Activated CD4-positive, alpha-beta T cell treated with anti-CD3 and anti-CD28 coated beads, Interleukin-2, amount 10 ng/mL, durations not matched to agents 7 days and 5 days (primary cell): ENCODE data around the gene IL18BP. TPM values are rescaled to one million over a fixed set of nuclear protein-coding genes. Genes with fewer than 3 reads are reported as not detected.

Experiments
- CTCF ChIA-PET: fragments of 350-600 bp; sonication (Branson Sonifier 250); formaldehyde crosslinking; loops from one replicate; lab custom pipeline; 2021; ENCODE audit warnings: antibody characterized with exemption; lab: Charles Lee
- POLR2A ChIA-PET: fragments of 350-600 bp; sonication (Branson Sonifier 250); formaldehyde crosslinking; loops from one replicate; lab custom pipeline; 2021; ENCODE audit warnings: antibody characterized with exemption; lab: Charles Lee
- DNase-seq: peaks from one replicate; pipeline ENCODE4 v3.0.0-alpha.2; 2020
- H3K27ac Mint-ChIP-seq: one replicate; pipeline ENCODE4 v1.8.0; 2021; ENCODE audit warnings: mild to moderate bottlenecking, moderate library complexity, mixed read lengths
- H3K27me3 Mint-ChIP-seq: one replicate; pipeline ENCODE4 v1.8.0; 2021; ENCODE audit warnings: mixed read lengths
- H3K36me3 Mint-ChIP-seq: one replicate; pipeline ENCODE4 v1.8.0; 2021; ENCODE audit warnings: low read depth, mixed read lengths
- H3K4me1 Mint-ChIP-seq: one replicate; pipeline ENCODE4 v1.8.0; 2021; ENCODE audit warnings: mixed read lengths
- H3K4me3 Mint-ChIP-seq: one replicate; pipeline ENCODE4 v1.8.0; 2021; ENCODE audit warnings: mild to moderate bottlenecking, moderate library complexity, mixed read lengths
- H3K9me3 Mint-ChIP-seq: one replicate; pipeline ENCODE4 v1.8.0; 2021; ENCODE audit warnings: mixed read lengths
- total RNA-seq, 2 experiments: library from RNA; stranded (reverse); gene quantifications; one replicate each; pipeline ENCODE4 v1.2.3, GENCODE V29; 2021

IL18BP gene
- total RNA-seq, 2 experiments from 2014 or later = 15.3 to 16.5 TPM

GRCh38 chr11:71998061-71998460, 648 bp upstream of the IL18BP start:
- ChIA-PET POLR2A (interaction anchor here (1.0 to 1.1 kb wide), 2 partner anchors 17 to 42 kb away, joined by 3 to 4 read pairs; no protein-coding TSS in a partner anchor), CTCF (interaction anchor here (1.1 to 7.5 kb wide), 3 partner anchors 10 to 27 kb away, joined by 4 to 42 read pairs (median 9); no protein-coding TSS in a partner anchor)
- DNase-seq = no peak
- Mint-ChIP-seq H3K9me3 (no peaks in the 10 kb centered on the region), H3K36me3 (peaks cover 35% of the 10 kb centered on the region), H3K27me3 (no peaks in the 10 kb centered on the region), H3K4me3 (no peak overlapping the region), H3K4me1 (peaks cover 20% of the 10 kb centered on the region), H3K27ac (peak overlapping the region; percentile 92)

GRCh38 chr11:71999362-71999761, 653 bp downstream of the IL18BP start:
- ChIA-PET CTCF (interaction anchor here (0.8 to 7.5 kb wide), 7 partner anchors 11 to 71 kb away, joined by 3 to 42 read pairs (median 6); partner anchors contain the start of genes RNF121 and XNDC1N), POLR2A (interaction anchor here (0.8 kb wide), 1 partner anchor 1642 kb away, joined by 3 read pairs; no protein-coding TSS in a partner anchor)
- Mint-ChIP-seq H3K4me1 (peaks cover 20% of the 10 kb centered on the region), H3K4me3 (peak overlapping the region; percentile 78), H3K9me3 (no peaks in the 10 kb centered on the region), H3K27ac (peak overlapping the region; percentile 92), H3K36me3 (peaks cover 40% of the 10 kb centered on the region), H3K27me3 (no peaks in the 10 kb centered on the region)
- DNase-seq = no peak

GRCh38 chr11:71999798-72000197, 1.1 kb downstream of the IL18BP start:
- Mint-ChIP-seq H3K4me1 (peaks cover 20% of the 10 kb centered on the region), H3K9me3 (no peaks in the 10 kb centered on the region), H3K27ac (peak overlapping the region; percentile 92), H3K36me3 (peaks cover 43% of the 10 kb centered on the region), H3K27me3 (no peaks in the 10 kb centered on the region), H3K4me3 (peak overlapping the region; percentile 78)
- CTCF ChIA-PET = interaction anchor here (0.8 to 7.5 kb wide), 7 partner anchors 12 to 71 kb away, joined by 3 to 42 read pairs (median 6); partner anchors contain the start of genes RNF121 and XNDC1N
- POLR2A ChIA-PET = interaction anchor here (0.8 kb wide), 1 partner anchor 1642 kb away, joined by 3 read pairs; no protein-coding TSS in a partner anchor
- DNase-seq = no peak

GRCh38 chr11:72000202-72000867, 1.6 kb downstream of the IL18BP start:
- Mint-ChIP-seq H3K4me3 (no peak overlapping the region), H3K27me3 (no peaks in the 10 kb centered on the region)

GRCh38 chr11:72001285-72001684, 2.6 kb downstream of the IL18BP start:
- Mint-ChIP-seq H3K36me3 (peaks cover 55% of the 10 kb centered on the region), H3K27me3 (no peaks in the 10 kb centered on the region), H3K9me3 (no peaks in the 10 kb centered on the region), H3K27ac (no peak overlapping the region), H3K4me3 (no peak overlapping the region), H3K4me1 (peaks cover 20% of the 10 kb centered on the region)
- CTCF ChIA-PET = interaction anchor here (0.5 to 7.5 kb wide), 3 partner anchors 13 to 257 kb away, joined by 3 to 42 read pairs (median 3); no protein-coding TSS in a partner anchor
- DNase-seq = no peak
- POLR2A ChIA-PET = no interaction called here

More at GRCh38 chr11:72000202-72000867, 1.6 kb downstream of the IL18BP start:
- Mint-ChIP-seq H3K36me3 (peaks cover 48% of the 10 kb centered on the region), H3K4me1 (peaks cover 20% of the 10 kb centered on the region), H3K9me3 (no peaks in the 10 kb centered on the region), H3K27ac (no peak overlapping the region)
- DNase-seq = no peak
- POLR2A ChIA-PET = no interaction called here
- CTCF ChIA-PET = interaction anchor here (1.0 to 7.5 kb wide), 5 partner anchors 12 to 23 kb away, joined by 5 to 42 read pairs (median 6); no protein-coding TSS in a partner anchor

- peaks cover 62% of the 10 kb centered on the region for H3K36me3 Mint-ChIP-seq
- CTCF ChIA-PET = interaction anchor here (0.5 to 7.5 kb wide), 4 partner anchors 13 to 1823 kb away, joined by 3 to 42 read pairs (median 3); no protein-coding TSS in a partner anchor
Measured at GRCh38 chr11:72001834-72002591, 3.3 kb downstream of the IL18BP start.

GRCh38 chr11:72002841-72003775, 4.4 kb downstream of the IL18BP start:
- ChIA-PET CTCF (interaction anchor here (0.5 to 7.5 kb wide), 5 partner anchors 12 to 1822 kb away, joined by 3 to 42 read pairs (median 3); no protein-coding TSS in a partner anchor), POLR2A (no interaction called here)
- Mint-ChIP-seq H3K4me3 (no peak overlapping the region), H3K27ac (peak overlapping the region; percentile 15), H3K4me1 (peaks cover 18% of the 10 kb centered on the region), H3K27me3 (no peaks in the 10 kb centered on the region), H3K9me3 (no peaks in the 10 kb centered on the region), H3K36me3 (peaks cover 71% of the 10 kb centered on the region)
- DNase-seq = no peak

More at GRCh38 chr11:72001834-72002591, 3.3 kb downstream of the IL18BP start:
- Mint-ChIP-seq H3K9me3 (no peaks in the 10 kb centered on the region), H3K27me3 (no peaks in the 10 kb centered on the region), H3K27ac (no peak overlapping the region), H3K4me1 (peaks cover 20% of the 10 kb centered on the region), H3K4me3 (no peak overlapping the region)
- DNase-seq = no peak
- POLR2A ChIA-PET = no interaction called here

GRCh38 chr11:72003776-72004171, 5.1 kb downstream of the IL18BP start:
- no peak for DNase-seq
- no peaks in the 10 kb centered on the region for H3K9me3 Mint-ChIP-seq
- H3K27ac Mint-ChIP-seq = no peak overlapping the region
- ChIA-PET CTCF (interaction anchor here (0.5 to 1.8 kb wide), 3 partner anchors 21 to 427 kb away, joined by 3 to 6 read pairs (median 3); no protein-coding TSS in a partner anchor), POLR2A (no interaction called here)
- H3K4me1 Mint-ChIP-seq = peaks cover 12% of the 10 kb centered on the region
- H3K36me3 Mint-ChIP-seq = peaks cover 72% of the 10 kb centered on the region
- no peak overlapping the region for H3K4me3 Mint-ChIP-seq
- no peaks in the 10 kb centered on the region for H3K27me3 Mint-ChIP-seq

- ChIA-PET POLR2A (no interaction called here), CTCF (interaction anchor here (1.4 to 1.8 kb wide), 2 partner anchors 11 to 20 kb away, joined by 4 to 6 read pairs; no protein-coding TSS in a partner anchor)
- H3K36me3 Mint-ChIP-seq = peaks cover 67% of the 10 kb centered on the region
- peaks cover 2% of the 10 kb centered on the region for H3K4me1 Mint-ChIP-seq
- no peak overlapping the region for H3K4me3 Mint-ChIP-seq
- no peaks in the 10 kb centered on the region for H3K9me3 Mint-ChIP-seq
- no peak overlapping the region for H3K27ac Mint-ChIP-seq
- no peaks in the 10 kb centered on the region for H3K27me3 Mint-ChIP-seq
- no peak for DNase-seq
Measured at GRCh38 chr11:72004515-72005346, 6.0 kb downstream of the IL18BP start.

- ChIA-PET POLR2A (no interaction called here), CTCF (interaction anchor here (0.9 to 2.3 kb wide), 3 partner anchors 11 to 51 kb away, joined by 4 to 7 read pairs (median 4); no protein-coding TSS in a partner anchor)
- Mint-ChIP-seq H3K27ac (no peak overlapping the region), H3K27me3 (no peaks in the 10 kb centered on the region), H3K9me3 (no peaks in the 10 kb centered on the region), H3K36me3 (peaks cover 64% of the 10 kb centered on the region), H3K4me1 (no peaks in the 10 kb centered on the region), H3K4me3 (no peak overlapping the region)
- no peak for DNase-seq
Measured at GRCh38 chr11:72005347-72006260, 6.9 kb downstream of the IL18BP start.
